Stomach (tissue), 9 donors: ENCODE data around the gene LPCAT4. TPM values are rescaled to one million over a fixed set of nuclear protein-coding genes. Genes with fewer than 3 reads are reported as not detected.
"Not testable (repeated sequence)": the region's sequence is repeated elsewhere in the genome, so short reads cannot be mapped to it uniquely, and the experiment has no call there.

ENCODE experiments used
- DNase-seq, 2 donors: peaks; one replicate each; pipeline versions ENCODE4 v3.0.0 to v3.0.0-alpha.2; 2013 to 2019
- H3K27ac ChIP-seq, 5 donors: fragments of 200-600 bp in 4 of 5; sonication (generic) in 4 of 5; one replicate each; pipeline ENCODE4 v1.5.1; 2013 to 2019; ENCODE audit warnings: mild to moderate bottlenecking in 1 of 5, moderate library complexity in 1 of 5
- H3K27me3 ChIP-seq, 3 donors: fragments of 200-600 bp; sonication (generic); one replicate each; pipeline ENCODE4 v1.5.1; 2017 to 2019; ENCODE audit warnings: mixed run types in 1 of 3
- H3K36me3 ChIP-seq, 4 donors: fragments of 200-600 bp; sonication (generic); 1 replicate in 3 of 4; 2 replicates in 1 of 4; pipeline ENCODE4 v1.5.1; 2016 to 2019
- H3K4me1 ChIP-seq, 4 donors: fragments of 200-600 bp; sonication (generic); one replicate each; pipeline ENCODE4 v1.5.1; 2016 to 2019
- H3K4me3 ChIP-seq, 4 donors: fragments of 200-600 bp; sonication (generic) in 3 of 4; one replicate each; pipeline ENCODE4 v1.5.1; 2016 to 2019; ENCODE audit warnings: mild to moderate bottlenecking in 1 of 4
- H3K9me3 ChIP-seq, 4 donors: fragments of 200-600 bp; sonication (generic); one replicate each; pipeline ENCODE4 v1.5.1; 2016 to 2019
- CTCF ChIP-seq, 7 experiments: fragments of 450-650 bp in 4 of 7; fragments of 200-600 bp in 3 of 7; sonication (generic) in 3 of 7; IDR thresholded peaks; one replicate each; pipeline ENCODE4 v1.5.1; 2016 to 2019; ENCODE audit warnings: antibody characterized with exemption in 7 of 7, control low read depth in 2 of 7, mild to moderate bottlenecking in 1 of 7
- EP300 ChIP-seq: sonication (generic); formaldehyde crosslinking; IDR thresholded peaks from one replicate; pipeline ENCODE4 v1.6.1; 2017; ENCODE audit warnings: antibody characterized with exemption
- POLR2A ChIP-seq, 4 donors: fragments of 450-650 bp; IDR thresholded peaks; one replicate each; pipeline ENCODE4 v1.6.1; 2016; ENCODE audit warnings: antibody characterized with exemption in 4 of 4, control low read depth in 2 of 4, mild to moderate bottlenecking in 1 of 4, moderate library complexity in 1 of 4
- POLR2AphosphoS5 ChIP-seq, 3 donors: sonication (generic); formaldehyde crosslinking; IDR thresholded peaks; one replicate each; pipeline ENCODE4 v1.6.1; 2016; ENCODE audit warnings: antibody characterized with exemption in 3 of 3
- WGBS, 5 donors: extraction: QIAGEN DNeasy Blood & Tissue Kit in 3 of 5; methylation state at CpG; one replicate each; pipeline versions ENCODE4 v1.1.5 to v1.1.7; 2013 to 2018; 5-methylcytosine and 5-hydroxymethylcytosine counted together
- intact Hi-C: fragments of 100-400 bp; cut with DNase I; formaldehyde crosslinking; loops from one replicate; pipeline ENCODE4 v1.15.1; 2023; ENCODE audit warnings: low total_unique reads
- polyA plus RNA-seq, 3 donors: library from polyadenylated mRNA; stranded (reverse); fragments of 200-250 nt; gene quantifications; one replicate each; pipeline ENCODE4 v1.2.3, GENCODE V29; 2013
- total RNA-seq, 5 donors: library from RNA; depleted of rRNA; stranded (reverse); fragments of >200 nt; gene quantifications; one replicate each; pipeline versions ENCODE4 v1.1.0 to v1.2.3, GENCODE V29; 2014 to 2016
- donor health status: healthy with polysubstance abuse.
- donor health status: Bipolar disorder and iron deficiency.
- donor health status: healthy.

Gene LPCAT4
- total and polyA plus RNA-seq, 8 donors, result 11.6 to 206 (median 65.1) TPM

GRCh38 chr15:34347951-34348638, 18.9 kb downstream of the LPCAT4 start:
- DNase-seq, result no peak
- H3K27me3 ChIP-seq, result no peaks in the 10 kb centered on the region
- intact Hi-C loops, result loop anchor here (10.0 kb wide), 1 partner anchor 237 kb away; the partner anchor contains the start of gene GOLGA8B
- no peaks in the 10 kb centered on the region for H3K4me1 ChIP-seq
- H3K4me3 ChIP-seq, result no peak overlapping the region
- WGBS, 5 donors, result 77 to 86% (median 85%) methylated on average over 13 of the region's 13 CpGs
- peaks cover 0 to under 1% (median 0%) of the 10 kb centered on the region in 4 donors for H3K36me3 ChIP-seq
- no peak overlapping the region for H3K27ac ChIP-seq
- no peaks in the 10 kb centered on the region for H3K9me3 ChIP-seq
- TF ChIP-seq EP300 (no peak), CTCF (IDR thresholded peaks at IDR 0.05) (no peak), POLR2AphosphoS5 (IDR thresholded peaks at IDR 0.05) (no peak), POLR2A (IDR thresholded peaks at IDR 0.05) (no peak)

- Histone ChIP-seq H3K27me3 (no peaks in the 10 kb centered on the region), H3K4me1 (peaks cover 15 to 39% (median 30%) of the 10 kb centered on the region in 4 donors), H3K9me3 (no peaks in the 10 kb centered on the region), H3K4me3 (peak within 1 kb of the TSS; percentile 60 to 66 (median 64)), H3K36me3 (peaks cover 0 to 21% (median 19%) of the 10 kb centered on the region in 4 donors), H3K27ac (peak within 1 kb of the TSS; percentile 77 to 95 (median 90))
- WGBS, 5 donors, result 2 to 3% (median 2%) methylated on average over 38 of the region's 38 CpGs
- TF ChIP-seq POLR2AphosphoS5 (IDR thresholded peaks at IDR 0.05), result peak; percentile 79 to 96 (median 91)
- peak in 1 of 4 donors; percentile 69 for TF ChIP-seq POLR2A (IDR thresholded peaks at IDR 0.05)
- peak in 6 of 7 experiments; percentile 64 to 96 (median 92) for TF ChIP-seq CTCF (IDR thresholded peaks at IDR 0.05)
- TF ChIP-seq EP300, result no peak
- DNase-seq, result peak; percentile 88 to 97
- intact Hi-C loops, result loop anchor here (10.0 kb wide), 1 partner anchor 242 kb away; the partner anchor contains the start of gene GOLGA8B
Measured at GRCh38 chr15:34342737-34343575, 24.0 kb downstream of the LPCAT4 start, which contains the start of the genes NOP10 and NUTM1. Gene NOP10, minus strand, starts transcription at chr15:34343136. Its CDS starts 63 bp downstream, at chr15:34343073. Gene NUTM1, plus strand, starts transcription at chr15:34343315. Its CDS starts 382 bp downstream, at chr15:34343697.

- H3K27ac ChIP-seq, result peak overlapping the region; percentile 77 to 95 (median 90)
- not testable (repeated sequence) for H3K27me3 ChIP-seq, DNase-seq, H3K9me3 ChIP-seq
- intact Hi-C loops, result loop anchor here (10.0 kb wide), 1 partner anchor 243 kb away; the partner anchor contains the start of gene GOLGA8B
- 28 to 43% (median 34%) methylated on average over 26 of the region's 26 CpGs for WGBS, 5 donors
- peaks cover 0 to 21% (median 19%) of the 10 kb centered on the region in 4 donors for H3K36me3 ChIP-seq
- peak overlapping the region; percentile 60 to 66 (median 64) for H3K4me3 ChIP-seq
- peaks cover 15 to 40% (median 30%) of the 10 kb centered on the region in 4 donors for H3K4me1 ChIP-seq
Measured at GRCh38 chr15:34342213-34342736, 24.7 kb downstream of the LPCAT4 start.

GRCh38 chr15:34341381-34342212, 25.4 kb downstream of the LPCAT4 start:
- WGBS, 5 donors, result 93 to 95% (median 94%) methylated on average over 15 of the region's 15 CpGs
- H3K4me3 ChIP-seq, result peak overlapping the region; percentile 60 to 66 (median 64)
- H3K36me3 ChIP-seq, result peaks cover 0 to 21% (median 19%) of the 10 kb centered on the region in 4 donors
- intact Hi-C loops, result loop anchor here (10.0 kb wide), 1 partner anchor 243 kb away; the partner anchor contains the start of gene GOLGA8B
- H3K27ac ChIP-seq, result peak overlapping the region in 2 of 5 donors; percentile 82 to 93
- no peak for DNase-seq
- no peaks in the 10 kb centered on the region for H3K27me3 ChIP-seq
- peaks cover 15 to 47% (median 36%) of the 10 kb centered on the region in 4 donors for H3K4me1 ChIP-seq
- TF ChIP-seq EP300 (no peak), CTCF (IDR thresholded peaks at IDR 0.05) (no peak), POLR2AphosphoS5 (IDR thresholded peaks at IDR 0.05) (no peak), POLR2A (IDR thresholded peaks at IDR 0.05) (no peak)
- no peaks in the 10 kb centered on the region for H3K9me3 ChIP-seq
